ENCODE results near the gene NOTCH3. TPM values are rescaled to one million over a fixed set of nuclear protein-coding genes. Genes with fewer than 3 reads are reported as not detected.

NOTCH3 gene
- total RNA-seq, 1 experiment from 2014 or later = 164 TPM

GRCh38 chr19:15138427-15138826 is 62.4 kb downstream of the NOTCH3 start:
- no CpG with 5 or more reads among the region's 1 CpG for WGBS (ENCODE audit: extremely low coverage, insufficient read length, low lambda C conversion rate)
- peaks cover 17 to 22% of the 10 kb centered on the region in 2 experiments for H3K9me3 Mint-ChIP-seq
- no peak overlapping the region for H4K8ac ChIP-seq (replicated peaks; ENCODE audit: insufficient read length, low read depth, low read length)

More at GRCh38 chr19:15138427-15138826, 62.4 kb downstream of the NOTCH3 start:
- Mint-ChIP-seq H3K27me3 (ENCODE audit: low read depth) (peaks cover 18% of the 10 kb centered on the region), H3K27ac (no peak overlapping the region), H3K4me3 (no peak overlapping the region), H3K36me3 (ENCODE audit: insufficient read depth in 1 of 3, low read depth in 3 of 3) (no peaks in the 10 kb centered on the region), H3K4me1 (no peaks in the 10 kb centered on the region)
- Histone ChIP-seq H3K18ac (ENCODE audit: insufficient read length, low read depth, low read length) (no peak overlapping the region), H3K79me1 (ENCODE audit: insufficient read depth, low read depth, low read length, poor library complexity, severe bottlenecking) (no peaks in the 10 kb centered on the region), H2BK120ac (ENCODE audit: low read depth, low read length, poor library complexity, severe bottlenecking) (no peak overlapping the region), H3T11ph (ENCODE audit: low read length) (no peak overlapping the region), H3K4me2 (ENCODE audit: insufficient read depth, insufficient read length, low read length) (no peak overlapping the region), H3K79me2 (ENCODE audit: insufficient read depth, low read length) (no peaks in the 10 kb centered on the region), H4K91ac (ENCODE audit: insufficient read length, low read depth, low read length) (no peak overlapping the region), H2AFZ (ENCODE audit: low read length) (no peak overlapping the region), H4K5ac (ENCODE audit: insufficient read length, low read depth, low read length) (no peak overlapping the region), H3K14ac (ENCODE audit: insufficient read depth, low read length) (no peak overlapping the region), H2BK5ac (ENCODE audit: insufficient read length, low read length) (no peak overlapping the region), H3K9ac (ENCODE audit: extremely low read depth, insufficient read length, low read length) (no peak overlapping the region), H3K23ac (ENCODE audit: insufficient read length, low read depth, low read length) (no peak overlapping the region), H2BK15ac (ENCODE audit: low read depth, low read length) (no peak overlapping the region), H3K4me1 (ENCODE audit: insufficient read depth, low read length) (no peaks in the 10 kb centered on the region), H3K27me3 (ENCODE audit: insufficient read depth, low read length) (no peaks in the 10 kb centered on the region), H4K20me1 (ENCODE audit: control insufficient read depth, insufficient read depth, insufficient read length) (no peaks in the 10 kb centered on the region), H3K27ac (ENCODE audit: insufficient read length, low read depth, low read length) (no peak overlapping the region), H3K23me2 (ENCODE audit: insufficient read length, low read depth, low read length, poor library complexity, severe bottlenecking) (no peaks in the 10 kb centered on the region), H3K4ac (ENCODE audit: low read depth, low read length) (no peak overlapping the region), H2BK12ac (ENCODE audit: insufficient read length, low read depth, low read length) (no peak overlapping the region), H2BK20ac (ENCODE audit: low read depth, low read length, poor library complexity, severe bottlenecking) (no peak overlapping the region), H2AK5ac (ENCODE audit: insufficient read length, low read length) (no peak overlapping the region), H3K9me3 (ENCODE audit: control insufficient read depth, low read depth, low read length) (no peaks in the 10 kb centered on the region), H3K56ac (ENCODE audit: insufficient read length, low read depth, low read length) (no peak overlapping the region)
- DNase-seq = no peak
- TF ChIP-seq, protein P1, sequence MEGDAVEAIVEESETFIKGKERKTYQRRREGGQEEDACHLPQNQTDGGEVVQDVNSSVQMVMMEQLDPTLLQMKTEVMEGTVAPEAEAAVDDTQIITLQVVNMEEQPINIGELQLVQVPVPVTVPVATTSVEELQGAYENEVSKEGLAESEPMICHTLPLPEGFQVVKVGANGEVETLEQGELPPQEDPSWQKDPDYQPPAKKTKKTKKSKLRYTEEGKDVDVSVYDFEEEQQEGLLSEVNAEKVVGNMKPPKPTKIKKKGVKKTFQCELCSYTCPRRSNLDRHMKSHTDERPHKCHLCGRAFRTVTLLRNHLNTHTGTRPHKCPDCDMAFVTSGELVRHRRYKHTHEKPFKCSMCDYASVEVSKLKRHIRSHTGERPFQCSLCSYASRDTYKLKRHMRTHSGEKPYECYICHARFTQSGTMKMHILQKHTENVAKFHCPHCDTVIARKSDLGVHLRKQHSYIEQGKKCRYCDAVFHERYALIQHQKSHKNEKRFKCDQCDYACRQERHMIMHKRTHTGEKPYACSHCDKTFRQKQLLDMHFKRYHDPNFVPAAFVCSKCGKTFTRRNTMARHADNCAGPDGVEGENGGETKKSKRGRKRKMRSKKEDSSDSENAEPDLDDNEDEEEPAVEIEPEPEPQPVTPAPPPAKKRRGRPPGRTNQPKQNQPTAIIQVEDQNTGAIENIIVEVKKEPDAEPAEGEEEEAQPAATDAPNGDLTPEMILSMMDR (conservative IDR thresholded peaks at IDR 0.05) = no peak

Measured in H9 (cell line).